Measurements from ENCODE around the gene TOMT.

DNA sequence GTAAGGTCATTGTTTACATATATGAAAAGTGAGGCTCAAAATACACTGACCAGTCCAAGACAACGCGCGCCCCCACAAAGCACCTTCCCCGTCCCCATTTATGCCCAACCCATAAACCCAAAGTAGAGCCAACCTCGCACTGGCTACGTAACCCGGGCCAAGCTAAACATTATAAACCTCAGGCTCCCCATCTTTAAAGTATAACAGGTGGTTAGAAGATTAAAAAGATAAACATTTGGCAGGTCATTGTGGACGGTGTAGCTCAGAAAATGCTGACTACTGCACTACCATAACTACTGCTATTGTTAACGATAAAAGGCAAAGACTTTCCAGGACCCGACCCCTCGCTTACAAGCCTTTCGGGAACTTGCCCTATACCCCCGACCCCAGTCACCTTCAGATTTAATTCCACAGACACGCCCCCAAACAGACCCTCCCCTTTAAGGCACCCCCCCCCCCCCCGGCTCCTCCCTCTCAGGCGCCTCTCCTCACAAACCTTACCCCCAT lies 25.9 kb upstream of the TOMT start:
- TF ChIP-seq, protein P1, sequence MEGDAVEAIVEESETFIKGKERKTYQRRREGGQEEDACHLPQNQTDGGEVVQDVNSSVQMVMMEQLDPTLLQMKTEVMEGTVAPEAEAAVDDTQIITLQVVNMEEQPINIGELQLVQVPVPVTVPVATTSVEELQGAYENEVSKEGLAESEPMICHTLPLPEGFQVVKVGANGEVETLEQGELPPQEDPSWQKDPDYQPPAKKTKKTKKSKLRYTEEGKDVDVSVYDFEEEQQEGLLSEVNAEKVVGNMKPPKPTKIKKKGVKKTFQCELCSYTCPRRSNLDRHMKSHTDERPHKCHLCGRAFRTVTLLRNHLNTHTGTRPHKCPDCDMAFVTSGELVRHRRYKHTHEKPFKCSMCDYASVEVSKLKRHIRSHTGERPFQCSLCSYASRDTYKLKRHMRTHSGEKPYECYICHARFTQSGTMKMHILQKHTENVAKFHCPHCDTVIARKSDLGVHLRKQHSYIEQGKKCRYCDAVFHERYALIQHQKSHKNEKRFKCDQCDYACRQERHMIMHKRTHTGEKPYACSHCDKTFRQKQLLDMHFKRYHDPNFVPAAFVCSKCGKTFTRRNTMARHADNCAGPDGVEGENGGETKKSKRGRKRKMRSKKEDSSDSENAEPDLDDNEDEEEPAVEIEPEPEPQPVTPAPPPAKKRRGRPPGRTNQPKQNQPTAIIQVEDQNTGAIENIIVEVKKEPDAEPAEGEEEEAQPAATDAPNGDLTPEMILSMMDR (IDR thresholded peaks at IDR 0.05; ENCODE audit: poor library complexity) = no peak
- TF ChIP-seq EZH2 (IDR thresholded peaks at IDR 0.05; ENCODE audit: borderline replicate concordance) = no peak

Data from hepatocyte (in vitro differentiated cells).